T follicular helper cell (primary cell): Measurements from ENCODE around the gene ARHGEF17.
A peak's percentile ranks its signal among the peaks of the same experiment; 100 is the strongest.
"Not testable (repeated sequence)": the region's sequence is repeated elsewhere in the genome, so short reads cannot be mapped to it uniquely, and the experiment has no call there.

Experiments used
- DNase-seq: peaks from one replicate; pipeline ENCODE4 v3.0.0-alpha.2; 2020; ENCODE audit warnings: low read depth
- total RNA-seq, 2 experiments: gene quantifications; one replicate each; lab custom pipeline; 2026; lab: John Stamatoyannopoulos, UW

Gene ARHGEF17
- 0.04 to 0.18 reads per million in 2 experiments for total RNA-seq

- peak; percentile 7 for DNase-seq
Observed at GRCh38 chr11:73308003-73308960, at the start of gene ARHGEF17. ARHGEF17 (plus strand) TSS chr11:73308276; CDS start chr11:73308639, 363 bp downstream.

- DNase-seq, result no peak
Observed at GRCh38 chr11:73259406-73260126, 48.5 kb upstream of the ARHGEF17 start.

GRCh38 chr11:73260127-73260457 is 48.0 kb upstream of the ARHGEF17 start:
- no peak for DNase-seq

DNA sequence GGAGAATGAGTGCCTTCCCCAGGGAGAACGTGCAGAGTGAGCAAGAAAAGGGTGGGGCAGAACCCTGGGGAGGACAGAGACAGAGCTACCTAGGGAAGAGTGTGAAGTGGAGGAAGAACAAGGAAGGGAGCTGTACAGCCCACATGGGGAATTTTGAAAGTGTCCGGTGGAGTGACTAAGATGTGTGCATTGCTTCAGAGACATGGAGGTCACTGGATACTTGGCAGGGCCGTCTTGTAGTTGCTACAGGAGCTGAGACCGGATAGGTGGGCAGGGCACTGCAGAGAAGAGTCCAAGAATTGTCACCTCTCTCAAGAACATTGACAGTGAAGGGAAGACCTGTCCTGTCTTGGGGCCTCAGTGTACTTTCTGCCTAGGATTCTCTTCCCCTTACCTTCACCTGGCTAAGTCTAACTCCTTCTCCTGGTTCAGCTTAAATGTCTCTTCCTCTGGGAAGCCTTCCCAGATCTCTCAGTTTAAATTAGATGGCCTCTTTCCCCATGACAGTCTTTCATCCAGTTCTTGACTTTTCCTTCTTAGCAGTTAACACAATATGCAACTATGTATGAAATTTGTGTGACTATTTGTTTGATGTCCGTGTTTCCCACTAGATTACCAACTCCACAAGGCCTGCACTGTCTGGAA is 45.1 kb upstream of the ARHGEF17 start:
- DNase-seq, result no peak

- DNase-seq, result no peak
Observed at GRCh38 chr11:73263640-73264039, 44.4 kb upstream of the ARHGEF17 start.

- DNase-seq, result no peak
Observed at GRCh38 chr11:73265278-73265810, 42.7 kb upstream of the ARHGEF17 start.

GRCh38 chr11:73265853-73266645 is 42.0 kb upstream of the ARHGEF17 start:
- DNase-seq, result no peak

GRCh38 chr11:73266646-73267020 is 41.4 kb upstream of the ARHGEF17 start:
- no peak for DNase-seq

DNA sequence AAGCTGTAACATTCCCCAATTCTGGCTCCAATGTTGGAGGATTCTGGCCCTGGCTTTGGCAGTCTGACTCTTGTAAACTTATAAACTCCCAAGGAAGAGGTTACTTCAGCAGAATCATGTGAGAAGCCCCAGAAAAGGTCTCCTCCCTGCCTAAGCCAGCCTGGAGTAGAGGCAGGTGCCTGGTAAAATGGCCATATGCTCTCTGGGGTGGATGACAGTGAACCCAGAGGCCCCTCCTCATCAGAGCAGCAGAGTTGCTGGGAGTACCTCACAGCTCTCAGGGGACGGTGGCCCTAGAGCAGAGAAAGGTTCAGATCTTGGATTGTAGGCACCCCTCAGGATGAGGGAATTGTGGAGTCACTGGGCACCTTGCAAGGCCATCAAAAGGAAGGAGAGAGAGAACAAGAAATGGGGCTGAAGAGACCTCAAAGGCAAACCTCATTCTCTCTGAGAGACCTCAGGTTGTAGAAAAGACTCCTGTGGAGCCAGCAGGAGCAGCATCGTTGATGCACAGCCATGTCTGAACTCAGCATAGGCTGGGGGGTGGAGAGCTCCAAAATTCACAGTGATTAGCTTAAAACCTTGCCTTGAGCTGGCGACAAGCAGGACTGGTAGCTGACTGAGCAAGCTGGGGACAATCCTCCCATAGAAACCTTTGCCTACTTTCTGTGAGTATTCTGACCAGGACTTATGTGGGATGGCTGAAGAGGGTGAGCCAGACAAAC is 40.8 kb upstream of the ARHGEF17 start:
- no peak for DNase-seq

GRCh38 chr11:73267906-73268540 is 40.1 kb upstream of the ARHGEF17 start:
- no peak for DNase-seq

GRCh38 chr11:73268671-73269271 is 39.3 kb upstream of the ARHGEF17 start:
- no peak for DNase-seq

- DNase-seq, result no peak
Observed at GRCh38 chr11:73269459-73270015, 38.5 kb upstream of the ARHGEF17 start.

DNA sequence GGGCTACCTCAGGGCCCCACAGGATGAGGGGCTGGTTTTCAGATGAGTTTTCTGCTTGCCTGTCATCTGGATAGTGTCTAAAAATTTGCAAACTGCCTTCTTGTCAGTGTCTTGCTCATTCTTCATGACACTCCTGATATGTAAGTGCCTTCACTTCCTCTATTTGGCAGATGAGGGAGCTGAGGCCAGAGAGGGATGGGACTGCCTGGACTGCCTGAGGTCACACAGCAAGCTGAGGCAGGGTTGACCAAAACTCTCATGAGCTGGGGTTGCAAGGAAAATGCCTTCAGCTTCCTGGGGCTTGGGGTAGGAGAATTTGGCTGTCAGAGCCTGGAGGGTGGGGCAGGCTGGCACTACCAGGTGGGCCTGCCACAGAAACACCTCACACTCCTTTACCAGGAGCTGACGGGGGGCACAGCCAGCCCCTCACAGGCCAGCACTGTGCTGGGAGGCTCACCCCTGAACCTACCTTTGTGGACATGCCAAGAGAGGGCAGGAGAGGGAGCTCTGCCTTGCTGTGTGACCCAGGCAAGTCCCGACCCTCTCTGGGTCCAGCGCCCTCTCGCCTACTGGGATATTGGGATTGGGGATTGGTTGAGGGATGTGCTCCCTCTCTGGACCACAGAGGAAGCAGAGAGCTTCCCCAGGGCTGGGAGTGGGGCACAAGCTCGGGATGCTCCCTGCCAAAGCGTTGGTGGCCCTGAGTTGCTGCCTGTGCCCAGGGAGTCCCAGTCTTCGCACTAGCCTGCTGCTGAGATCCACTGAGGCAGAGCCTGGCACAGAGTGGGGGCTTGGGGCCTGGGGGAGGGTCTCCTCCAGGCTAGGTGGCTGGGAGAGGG is 37.8 kb upstream of the ARHGEF17 start:
- no peak for DNase-seq

DNA sequence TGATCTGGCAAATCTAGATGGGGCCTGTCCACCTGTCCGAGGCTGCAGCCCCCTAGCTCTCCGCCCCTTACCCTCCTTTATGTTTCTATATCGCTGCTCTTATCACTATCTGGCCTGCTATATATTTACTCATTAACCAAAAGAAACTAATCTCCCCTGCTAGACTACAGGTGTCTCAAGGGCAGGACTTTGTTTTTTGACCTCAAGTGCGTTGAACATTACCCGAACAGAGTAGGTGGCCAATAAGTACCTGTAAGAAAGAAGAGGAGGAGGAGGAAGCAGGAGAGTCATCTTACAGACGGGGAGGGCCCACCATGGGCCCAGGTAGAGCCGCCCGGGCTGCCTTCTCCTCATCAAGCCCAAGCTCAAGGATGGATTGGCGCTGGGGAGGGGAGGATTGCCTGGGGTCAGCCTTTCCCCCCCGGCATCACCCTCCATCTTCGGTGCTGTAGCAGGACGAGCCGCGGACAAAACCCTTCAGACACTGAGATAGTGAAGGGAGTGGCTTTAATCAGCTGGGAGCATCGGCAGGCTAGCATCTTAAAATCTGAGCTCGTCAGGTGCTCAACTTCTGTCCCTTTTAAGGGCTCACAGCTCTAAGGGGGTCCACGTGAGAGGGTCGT is 37.1 kb upstream of the ARHGEF17 start:
- no peak for DNase-seq

DNA sequence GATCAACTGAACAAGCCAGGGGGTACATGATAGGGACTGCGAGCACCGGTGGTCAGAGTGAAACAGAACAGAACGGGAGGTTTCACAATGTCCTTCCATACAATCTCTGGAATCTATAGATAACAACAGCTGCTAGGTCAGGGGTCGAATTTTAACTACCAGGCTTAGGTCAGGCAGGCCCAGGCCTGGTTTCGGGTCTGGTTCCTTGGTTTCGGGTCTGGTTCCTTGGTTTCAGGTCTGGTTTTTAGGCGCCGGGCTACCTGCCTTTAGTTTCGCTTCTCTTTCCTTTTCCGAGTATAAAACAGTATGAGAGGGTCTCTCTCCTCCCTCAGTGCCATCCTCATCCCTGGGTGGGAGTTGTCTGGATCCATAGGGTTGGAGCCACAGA is 36.6 kb upstream of the ARHGEF17 start:
- not testable (repeated sequence) for DNase-seq

DNA sequence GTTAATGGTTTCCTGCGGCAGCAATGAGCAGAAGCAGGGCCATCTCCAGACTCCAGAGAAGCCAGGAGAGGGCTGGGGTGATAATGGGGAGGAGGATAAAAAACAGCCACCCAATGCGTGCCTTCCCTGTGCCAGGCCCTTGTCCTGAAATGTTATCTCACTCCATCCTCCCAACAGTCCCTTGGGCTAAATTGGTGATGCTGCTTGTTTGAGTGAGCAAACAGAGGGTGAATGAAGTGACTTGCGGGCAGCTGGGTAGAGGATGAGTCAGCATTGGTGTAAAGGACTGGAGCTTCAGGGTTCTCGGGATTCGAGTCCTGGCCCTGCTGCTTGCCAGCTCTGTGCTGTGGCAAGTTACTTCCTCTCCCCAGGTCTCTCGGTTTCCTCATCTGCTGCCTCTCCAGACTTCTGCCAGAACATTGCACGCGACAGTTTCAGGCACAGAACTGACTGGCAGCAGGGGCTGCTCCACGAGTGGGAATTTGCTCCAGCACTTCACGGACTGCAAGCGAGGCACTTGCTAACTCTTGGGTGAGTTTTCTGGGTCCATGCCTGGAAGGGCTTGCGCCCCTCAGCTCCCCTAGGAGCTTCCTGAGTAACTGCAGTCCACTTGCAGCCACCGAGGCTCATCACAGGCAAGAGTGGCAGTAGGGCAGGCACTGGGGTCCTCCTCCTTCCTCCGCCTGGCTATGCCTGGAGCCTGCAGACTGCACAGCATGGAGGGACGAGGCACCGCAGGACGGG is 36.0 kb upstream of the ARHGEF17 start, which contains the start of gene P2RY6:
TSS of gene P2RY6 (plus strand) at position 403 of the 744 bp plus-strand sequence. CDS start 24,181 bp downstream, outside the sequence.
- DNase-seq, result no peak

DNA sequence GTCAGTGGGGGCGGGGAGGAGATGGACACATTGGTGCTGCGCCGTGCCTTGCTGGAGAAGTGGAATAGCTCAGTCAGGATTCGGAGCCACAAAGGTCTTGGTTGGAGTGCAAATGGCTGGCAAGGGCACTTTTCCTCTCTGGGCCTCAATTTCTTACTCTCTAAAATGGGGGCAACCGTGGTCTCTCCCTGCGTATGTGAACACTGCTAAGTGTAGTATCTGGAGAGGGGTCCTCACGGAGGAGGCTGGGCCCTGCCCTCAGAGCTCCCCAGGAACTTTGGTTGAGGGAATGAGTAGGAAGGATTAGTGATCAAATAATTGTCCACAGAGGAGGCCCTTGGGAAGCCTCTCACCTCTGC is 35.4 kb upstream of the ARHGEF17 start:
- DNase-seq, result no peak
